GM18511 (cell line): Measurements from ENCODE around the gene OTOF.

Experiments
- ATAC-seq: cut with Tn5 transposase; IDR thresholded peaks from one replicate; pipeline ENCODE4 v1.9.1; 2021; ENCODE audit warnings: mild to moderate bottlenecking, moderate library complexity; ENCODE audit not compliant: unreplicated experiment

The OTOF gene

GRCh38 chr2:26466662-26467310, 11.1 kb downstream of the OTOF start:
- no peak for ATAC-seq

GRCh38 chr2:26465981-26466471, 11.9 kb downstream of the OTOF start:
- no peak for ATAC-seq

GRCh38 chr2:26465266-26465925, 12.5 kb downstream of the OTOF start:
- ATAC-seq: no peak

- no peak for ATAC-seq
These were observed 13.3 kb downstream of the OTOF start for GRCh38 chr2:26464390-26465265.

GRCh38 chr2:26463244-26464192, 14.4 kb downstream of the OTOF start:
- ATAC-seq: no peak

GRCh38 chr2:26462511-26463243, 15.2 kb downstream of the OTOF start:
- no peak for ATAC-seq

- ATAC-seq: no peak
These were observed 15.8 kb downstream of the OTOF start for GRCh38 chr2:26462100-26462499.

GRCh38 chr2:26461601-26462023, 16.3 kb downstream of the OTOF start:
- no peak for ATAC-seq

- ATAC-seq: no peak
These were observed 17.3 kb downstream of the OTOF start for GRCh38 chr2:26460613-26461031.

GRCh38 chr2:26459991-26460612, 17.8 kb downstream of the OTOF start:
- no peak for ATAC-seq

GRCh38 chr2:26458365-26459042, 19.4 kb downstream of the OTOF start:
- no peak for ATAC-seq

GRCh38 chr2:26457695-26458364, 20.1 kb downstream of the OTOF start:
- ATAC-seq: no peak

GRCh38 chr2:26457251-26457666, 20.7 kb downstream of the OTOF start:
- ATAC-seq: no peak

- ATAC-seq: no peak
These were observed 21.3 kb downstream of the OTOF start for GRCh38 chr2:26456440-26457250.

- no peak for ATAC-seq
These were observed 22.1 kb downstream of the OTOF start for GRCh38 chr2:26455670-26456439.

- ATAC-seq: no peak
These were observed 22.8 kb downstream of the OTOF start for GRCh38 chr2:26455037-26455669.
